ENCODE data around the gene SPOCD1.

The SPOCD1 gene

DNA sequence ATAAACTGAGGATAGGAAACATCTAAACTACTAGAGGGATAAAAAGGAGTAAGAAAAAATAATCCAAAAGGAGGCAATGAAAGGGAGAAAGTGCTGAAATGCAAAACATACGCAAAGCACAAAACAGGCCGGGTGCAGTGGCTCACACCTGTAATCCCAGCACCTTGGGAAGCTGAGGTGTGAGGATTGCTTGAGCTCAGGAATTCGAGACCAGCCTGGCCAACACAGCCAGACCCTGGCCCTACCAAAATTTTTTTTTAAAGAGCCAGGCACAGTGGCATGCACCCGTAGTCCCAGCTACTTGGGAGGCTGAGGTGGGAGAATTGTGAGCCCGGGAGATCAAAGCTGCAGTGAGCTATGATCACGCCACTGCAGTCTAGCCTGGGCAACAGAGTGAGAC, 10.5 kb downstream of the SPOCD1 start:
- Histone ChIP-seq H4K8ac (ENCODE audit: low read depth, low read length) (no peak overlapping the region), H3K27ac (ENCODE audit: low read depth, low read length) (no peak overlapping the region), H3K4me3 (ENCODE audit: low read depth, low read length) (no peak overlapping the region), H4K12ac (ENCODE audit: low read depth, low read length) (no peak overlapping the region), H3K36me3 (ENCODE audit: control insufficient read depth in 1 of 2, insufficient read depth in 2 of 2, low read length in 2 of 2) (no peaks in the 10 kb centered on the region), H3K9ac (ENCODE audit: low read length) (no peak overlapping the region), H3K23ac (ENCODE audit: low read length) (no peak overlapping the region), H2AFZ (ENCODE audit: insufficient read depth, low read length, poor library complexity) (no peak overlapping the region), H3K4ac (ENCODE audit: low read depth, low read length) (no peak overlapping the region), H3K9me3 (ENCODE audit: insufficient read depth, low read depth, low read length) (no peaks in the 10 kb centered on the region), H3K4me1 (ENCODE audit: control insufficient read depth in 1 of 2, insufficient read depth in 2 of 2, low read length in 2 of 2) (no peaks in the 10 kb centered on the region), H3K79me2 (ENCODE audit: control insufficient read depth, insufficient read depth, low read length, poor library complexity) (no peaks in the 10 kb centered on the region), H2AK5ac (ENCODE audit: low read length) (no peak overlapping the region), H3K27me3 (ENCODE audit: insufficient read depth, low read length) (no peaks in the 10 kb centered on the region), H3K14ac (ENCODE audit: low read length) (no peak overlapping the region), H2BK120ac (ENCODE audit: insufficient read depth, low read length, poor library complexity) (no peak overlapping the region), H3K4me2 (ENCODE audit: low read length) (no peak overlapping the region), H4K91ac (ENCODE audit: low read depth, low read length) (no peak overlapping the region), H2BK12ac (ENCODE audit: low read length) (no peak overlapping the region), H3K79me1 (ENCODE audit: low read length) (no peaks in the 10 kb centered on the region), H2BK5ac (ENCODE audit: low read depth, low read length, poor library complexity) (no peak overlapping the region), H3K18ac (ENCODE audit: low read length) (no peak overlapping the region)
- DNase-seq: no peak
- WGBS (ENCODE audit: extremely low coverage, insufficient coverage, insufficient read length): no CpG with 5 or more reads among the region's 6 CpGs

DNA sequence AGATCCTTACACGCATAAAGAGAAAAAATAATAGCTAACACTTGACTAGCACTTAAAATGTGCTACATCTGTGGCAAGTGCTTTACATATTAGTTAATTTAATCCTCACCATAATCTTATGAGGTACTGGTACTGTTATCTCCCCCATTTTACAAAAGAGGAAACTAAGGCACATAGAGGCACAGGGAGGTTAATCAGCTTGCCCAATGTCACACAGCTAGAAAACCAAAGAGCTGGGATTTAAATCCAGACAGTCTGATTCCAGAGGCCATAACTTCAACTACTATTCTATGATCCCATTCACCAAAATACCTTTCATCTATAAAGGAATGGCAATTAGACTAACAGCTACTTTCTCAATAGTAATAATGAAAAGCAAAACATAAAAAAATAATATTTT, 11.7 kb downstream of the SPOCD1 start:
- Histone ChIP-seq H3K36me3 (ENCODE audit: control insufficient read depth in 1 of 2, insufficient read depth in 2 of 2, low read length in 2 of 2) (no peaks in the 10 kb centered on the region), H3K9me3 (ENCODE audit: insufficient read depth, low read depth, low read length) (no peaks in the 10 kb centered on the region), H3K79me2 (ENCODE audit: control insufficient read depth, insufficient read depth, low read length, poor library complexity) (no peaks in the 10 kb centered on the region), H3K4me2 (ENCODE audit: low read length) (no peak overlapping the region), H3K23ac (ENCODE audit: low read length) (no peak overlapping the region), H2AK5ac (ENCODE audit: low read length) (no peak overlapping the region), H3K27me3 (ENCODE audit: insufficient read depth, low read length) (no peaks in the 10 kb centered on the region), H3K4ac (ENCODE audit: low read depth, low read length) (no peak overlapping the region), H2BK120ac (ENCODE audit: insufficient read depth, low read length, poor library complexity) (no peak overlapping the region), H3K4me1 (ENCODE audit: control insufficient read depth in 1 of 2, insufficient read depth in 2 of 2, low read length in 2 of 2) (peaks cover 0 to 2% of the 10 kb centered on the region in 2 experiments), H2BK5ac (ENCODE audit: low read depth, low read length, poor library complexity) (no peak overlapping the region), H3K27ac (ENCODE audit: low read depth, low read length) (no peak overlapping the region), H2AFZ (ENCODE audit: insufficient read depth, low read length, poor library complexity) (no peak overlapping the region), H3K14ac (ENCODE audit: low read length) (no peak overlapping the region), H3K9ac (ENCODE audit: low read length) (no peak overlapping the region), H3K79me1 (ENCODE audit: low read length) (no peaks in the 10 kb centered on the region), H4K91ac (ENCODE audit: low read depth, low read length) (no peak overlapping the region), H3K4me3 (ENCODE audit: low read depth, low read length) (no peak overlapping the region), H3K18ac (ENCODE audit: low read length) (no peak overlapping the region), H4K8ac (ENCODE audit: low read depth, low read length) (no peak overlapping the region), H2BK12ac (ENCODE audit: low read length) (no peak overlapping the region), H4K12ac (ENCODE audit: low read depth, low read length) (no peak overlapping the region)
- DNase-seq: no peak
- no CpG with 5 or more reads among the region's 1 CpG for WGBS (ENCODE audit: extremely low coverage, insufficient coverage, insufficient read length)

DNA sequence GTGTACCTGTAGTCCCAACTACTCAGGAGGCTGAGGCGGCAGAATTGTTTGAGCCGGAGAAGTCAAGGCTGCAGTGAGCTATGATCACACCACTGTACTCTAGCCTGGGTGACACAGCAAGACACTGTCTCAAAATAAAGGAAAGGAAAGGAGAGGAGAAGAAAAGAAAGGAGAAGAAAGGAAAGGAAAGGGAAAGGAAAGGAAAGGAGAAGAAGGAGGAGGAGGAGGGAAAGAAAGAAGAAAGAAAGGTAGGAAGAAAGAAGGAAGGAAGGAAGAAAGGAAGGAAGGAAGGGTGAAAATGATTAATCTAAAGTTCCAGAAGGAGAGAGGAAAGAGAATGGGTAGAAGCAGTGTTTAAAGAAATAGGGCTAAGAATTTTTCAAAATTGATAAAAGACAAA, 12.2 kb downstream of the SPOCD1 start:
- H2BK120ac ChIP-seq (ENCODE audit: insufficient read depth, low read length, poor library complexity): no peak overlapping the region
- H3K79me1 ChIP-seq (ENCODE audit: low read length): no peaks in the 10 kb centered on the region
- H3K4me2 ChIP-seq (ENCODE audit: low read length): no peak overlapping the region
- H3K4ac ChIP-seq (ENCODE audit: low read depth, low read length): no peak overlapping the region
- H3K9me3 ChIP-seq (ENCODE audit: insufficient read depth, low read depth, low read length): no peaks in the 10 kb centered on the region
- no peak overlapping the region for H3K14ac ChIP-seq (ENCODE audit: low read length)
- no peak overlapping the region for H3K9ac ChIP-seq (ENCODE audit: low read length)
- WGBS (ENCODE audit: extremely low coverage, insufficient coverage, insufficient read length): no CpG with 5 or more reads among the region's 2 CpGs
- no peak overlapping the region for H4K12ac ChIP-seq (ENCODE audit: low read depth, low read length)
- no peak overlapping the region for H3K18ac ChIP-seq (ENCODE audit: low read length)
- H3K27me3 ChIP-seq (ENCODE audit: insufficient read depth, low read length): no peaks in the 10 kb centered on the region
- H2BK5ac ChIP-seq (ENCODE audit: low read depth, low read length, poor library complexity): no peak overlapping the region
- no peak overlapping the region for H3K23ac ChIP-seq (ENCODE audit: low read length)
- H3K36me3 ChIP-seq (ENCODE audit: control insufficient read depth in 1 of 2, insufficient read depth in 2 of 2, low read length in 2 of 2): no peaks in the 10 kb centered on the region
- H3K27ac ChIP-seq (ENCODE audit: low read depth, low read length): no peak overlapping the region
- no peak overlapping the region for H3K4me3 ChIP-seq (ENCODE audit: low read depth, low read length)
- H3K79me2 ChIP-seq (ENCODE audit: control insufficient read depth, insufficient read depth, low read length, poor library complexity): no peaks in the 10 kb centered on the region
- no peak overlapping the region for H2BK12ac ChIP-seq (ENCODE audit: low read length)
- H4K91ac ChIP-seq (ENCODE audit: low read depth, low read length): no peak overlapping the region
- no peak overlapping the region for H2AFZ ChIP-seq (ENCODE audit: insufficient read depth, low read length, poor library complexity)
- peaks cover 0 to 6% of the 10 kb centered on the region in 2 experiments for H3K4me1 ChIP-seq (ENCODE audit: control insufficient read depth in 1 of 2, insufficient read depth in 2 of 2, low read length in 2 of 2)
- no peak overlapping the region for H4K8ac ChIP-seq (ENCODE audit: low read depth, low read length)
- no peak overlapping the region for H2AK5ac ChIP-seq (ENCODE audit: low read length)
- no peak for DNase-seq

DNA sequence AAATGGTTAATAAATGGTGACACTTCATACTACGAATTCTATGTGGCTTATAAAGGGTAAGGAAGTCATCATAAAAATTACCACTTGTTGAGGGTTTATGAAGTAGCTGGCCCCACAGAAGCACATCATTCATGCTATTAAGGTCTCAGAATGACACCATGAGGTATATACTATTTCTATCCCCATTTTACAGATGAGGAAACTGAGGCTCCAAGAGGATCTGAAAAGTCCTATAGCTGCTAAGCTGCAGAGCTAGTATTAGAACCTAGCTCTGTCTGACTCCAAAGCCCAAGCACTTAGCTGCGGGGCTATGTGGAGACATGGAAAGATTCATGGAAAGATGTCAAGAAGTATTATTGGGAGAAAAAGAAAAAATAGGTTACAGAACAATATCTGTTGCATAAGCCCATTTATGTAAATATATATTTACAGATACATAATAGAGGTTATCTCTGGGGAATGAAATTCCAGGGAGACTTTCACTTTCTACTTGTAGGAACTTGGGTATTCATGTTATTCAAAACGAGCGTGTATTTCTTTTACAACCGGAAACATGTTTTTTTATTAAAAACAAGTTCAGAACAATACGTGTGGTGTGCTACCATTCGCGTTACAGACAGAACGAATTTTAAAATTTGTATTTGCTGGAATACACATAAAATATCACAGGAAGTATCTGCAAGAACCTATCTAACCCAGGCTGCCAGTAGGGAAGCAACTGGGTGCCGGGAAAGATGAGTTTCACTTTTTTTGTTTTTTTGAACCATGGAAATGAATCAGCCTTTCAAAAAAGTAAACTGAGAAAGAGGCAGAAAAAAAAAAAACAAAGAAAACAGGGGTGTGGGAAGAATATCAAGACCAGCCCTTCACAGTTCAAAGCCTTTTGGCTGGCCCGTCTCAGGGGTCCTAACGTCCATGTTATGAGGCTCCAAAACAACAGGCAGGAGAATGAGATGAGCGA, 13.4 kb downstream of the SPOCD1 start:
- H3K18ac ChIP-seq (ENCODE audit: low read length): no peak overlapping the region
- peaks cover 4 to 13% of the 10 kb centered on the region in 2 experiments for H3K4me1 ChIP-seq (ENCODE audit: control insufficient read depth in 1 of 2, insufficient read depth in 2 of 2, low read length in 2 of 2)
- H3K4me2 ChIP-seq (ENCODE audit: low read length): no peak overlapping the region
- no peak overlapping the region for H3K14ac ChIP-seq (ENCODE audit: low read length)
- no peaks in the 10 kb centered on the region for H3K9me3 ChIP-seq (ENCODE audit: insufficient read depth, low read depth, low read length)
- H2BK120ac ChIP-seq (ENCODE audit: insufficient read depth, low read length, poor library complexity): no peak overlapping the region
- no peak overlapping the region for H2AFZ ChIP-seq (ENCODE audit: insufficient read depth, low read length, poor library complexity)
- no peak overlapping the region for H3K27ac ChIP-seq (ENCODE audit: low read depth, low read length)
- no peak overlapping the region for H3K23ac ChIP-seq (ENCODE audit: low read length)
- no peak overlapping the region for H2BK12ac ChIP-seq (ENCODE audit: low read length)
- H4K8ac ChIP-seq (ENCODE audit: low read depth, low read length): no peak overlapping the region
- no peak for DNase-seq
- H3K4ac ChIP-seq (ENCODE audit: low read depth, low read length): no peak overlapping the region
- no peaks in the 10 kb centered on the region for H3K79me2 ChIP-seq (ENCODE audit: control insufficient read depth, insufficient read depth, low read length, poor library complexity)
- no peaks in the 10 kb centered on the region for H3K27me3 ChIP-seq (ENCODE audit: insufficient read depth, low read length)
- no peak overlapping the region for H4K91ac ChIP-seq (ENCODE audit: low read depth, low read length)
- no peak overlapping the region for H3K4me3 ChIP-seq (ENCODE audit: low read depth, low read length)
- H4K12ac ChIP-seq (ENCODE audit: low read depth, low read length): no peak overlapping the region
- no peak overlapping the region for H3K9ac ChIP-seq (ENCODE audit: low read length)
- H2AK5ac ChIP-seq (ENCODE audit: low read length): no peak overlapping the region
- no peaks in the 10 kb centered on the region for H3K36me3 ChIP-seq (ENCODE audit: control insufficient read depth in 1 of 2, insufficient read depth in 2 of 2, low read length in 2 of 2)
- H3K79me1 ChIP-seq (ENCODE audit: low read length): peaks cover 5% of the 10 kb centered on the region
- WGBS (ENCODE audit: extremely low coverage, insufficient coverage, insufficient read length): no CpG with 5 or more reads among the region's 13 CpGs
- no peak overlapping the region for H2BK5ac ChIP-seq (ENCODE audit: low read depth, low read length, poor library complexity)

All from trophoblast cell (in vitro differentiated cells and primary cell).